ENCODE data around the gene RMRP. TPM values are rescaled to one million over a fixed set of nuclear protein-coding genes. Genes with fewer than 3 reads are reported as not detected.
A peak's percentile ranks its signal among the peaks of the same experiment; 100 is the strongest.

RMRP gene
- total RNA-seq, 1 donor from 2014 or later: 35,708 TPM

DNA sequence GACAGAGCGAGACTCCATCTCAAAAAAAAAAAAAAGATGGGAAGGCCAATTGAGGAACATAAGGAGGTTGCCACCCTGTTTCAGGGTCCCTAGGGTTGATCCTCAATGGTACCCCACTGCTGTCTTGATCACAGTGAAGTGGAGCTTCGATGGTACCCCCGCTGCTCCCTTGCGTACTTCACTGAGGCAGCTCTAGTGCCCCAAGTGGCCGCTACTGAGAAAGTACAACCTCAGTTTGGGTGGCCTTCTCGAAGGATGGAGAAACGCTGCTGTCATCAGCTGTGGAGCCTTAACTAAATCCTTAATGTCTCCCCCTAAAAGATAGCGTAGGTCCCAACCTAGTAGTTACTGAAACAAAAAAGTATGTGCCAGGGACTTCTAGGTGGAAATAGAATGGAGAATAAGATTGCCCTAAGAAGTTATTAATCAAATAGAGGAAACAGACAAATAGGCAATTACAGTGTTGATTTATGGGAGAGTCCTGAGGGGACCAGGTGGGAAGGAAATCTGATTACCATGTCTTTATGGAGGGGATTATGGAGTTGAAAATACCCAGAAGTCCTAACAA, 46.5 kb downstream of the RMRP start:
- no peak overlapping the region for H3K27ac Mint-ChIP-seq (ENCODE audit: unreplicated experiment)
- peaks cover 2% of the 10 kb centered on the region for H3K4me1 Mint-ChIP-seq (ENCODE audit: low read depth, unreplicated experiment)
- peaks cover 5% of the 10 kb centered on the region for H3K9me3 Mint-ChIP-seq (ENCODE audit: unreplicated experiment)
- peak; percentile 67 for DNase-seq
- TF ChIP-seq, protein P1, sequence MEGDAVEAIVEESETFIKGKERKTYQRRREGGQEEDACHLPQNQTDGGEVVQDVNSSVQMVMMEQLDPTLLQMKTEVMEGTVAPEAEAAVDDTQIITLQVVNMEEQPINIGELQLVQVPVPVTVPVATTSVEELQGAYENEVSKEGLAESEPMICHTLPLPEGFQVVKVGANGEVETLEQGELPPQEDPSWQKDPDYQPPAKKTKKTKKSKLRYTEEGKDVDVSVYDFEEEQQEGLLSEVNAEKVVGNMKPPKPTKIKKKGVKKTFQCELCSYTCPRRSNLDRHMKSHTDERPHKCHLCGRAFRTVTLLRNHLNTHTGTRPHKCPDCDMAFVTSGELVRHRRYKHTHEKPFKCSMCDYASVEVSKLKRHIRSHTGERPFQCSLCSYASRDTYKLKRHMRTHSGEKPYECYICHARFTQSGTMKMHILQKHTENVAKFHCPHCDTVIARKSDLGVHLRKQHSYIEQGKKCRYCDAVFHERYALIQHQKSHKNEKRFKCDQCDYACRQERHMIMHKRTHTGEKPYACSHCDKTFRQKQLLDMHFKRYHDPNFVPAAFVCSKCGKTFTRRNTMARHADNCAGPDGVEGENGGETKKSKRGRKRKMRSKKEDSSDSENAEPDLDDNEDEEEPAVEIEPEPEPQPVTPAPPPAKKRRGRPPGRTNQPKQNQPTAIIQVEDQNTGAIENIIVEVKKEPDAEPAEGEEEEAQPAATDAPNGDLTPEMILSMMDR (IDR thresholded peaks at IDR 0.05; ENCODE audit: partially characterized antibody, unreplicated experiment): peak; percentile 50
- H3K4me3 Mint-ChIP-seq (ENCODE audit: unreplicated experiment): no peak overlapping the region
- H3K27me3 Mint-ChIP-seq (ENCODE audit: unreplicated experiment): peaks cover 13% of the 10 kb centered on the region
- H3K36me3 Mint-ChIP-seq (ENCODE audit: unreplicated experiment): peaks cover 6% of the 10 kb centered on the region

DNA sequence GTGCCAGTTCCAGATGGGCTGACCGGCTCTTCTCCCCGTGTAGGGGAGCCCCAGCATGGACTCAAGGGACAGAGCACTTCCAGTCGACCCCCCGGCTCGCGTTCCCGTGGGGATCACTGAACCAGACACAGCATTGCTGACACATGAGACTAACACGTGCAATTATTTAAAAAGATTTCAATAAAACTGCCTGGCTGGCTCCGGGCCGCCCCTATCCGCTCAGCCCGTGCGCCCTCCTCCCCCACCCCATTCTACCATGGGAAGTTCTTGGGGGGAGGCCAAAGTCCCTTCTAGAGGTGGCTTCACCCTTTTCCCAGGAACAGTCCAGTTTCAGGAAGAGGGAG, 48.0 kb downstream of the RMRP start:
- no peak overlapping the region for H3K4me3 Mint-ChIP-seq (ENCODE audit: unreplicated experiment)
- no peak overlapping the region for H3K27ac Mint-ChIP-seq (ENCODE audit: unreplicated experiment)
- DNase-seq: no peak
- peaks cover 9% of the 10 kb centered on the region for H3K27me3 Mint-ChIP-seq (ENCODE audit: unreplicated experiment)
- H3K36me3 Mint-ChIP-seq (ENCODE audit: unreplicated experiment): no peaks in the 10 kb centered on the region
- peaks cover 3% of the 10 kb centered on the region for H3K9me3 Mint-ChIP-seq (ENCODE audit: unreplicated experiment)
- no peaks in the 10 kb centered on the region for H3K4me1 Mint-ChIP-seq (ENCODE audit: low read depth, unreplicated experiment)
- TF ChIP-seq, protein P1 (IDR thresholded peaks at IDR 0.05; ENCODE audit: partially characterized antibody, unreplicated experiment): no peak

DNA sequence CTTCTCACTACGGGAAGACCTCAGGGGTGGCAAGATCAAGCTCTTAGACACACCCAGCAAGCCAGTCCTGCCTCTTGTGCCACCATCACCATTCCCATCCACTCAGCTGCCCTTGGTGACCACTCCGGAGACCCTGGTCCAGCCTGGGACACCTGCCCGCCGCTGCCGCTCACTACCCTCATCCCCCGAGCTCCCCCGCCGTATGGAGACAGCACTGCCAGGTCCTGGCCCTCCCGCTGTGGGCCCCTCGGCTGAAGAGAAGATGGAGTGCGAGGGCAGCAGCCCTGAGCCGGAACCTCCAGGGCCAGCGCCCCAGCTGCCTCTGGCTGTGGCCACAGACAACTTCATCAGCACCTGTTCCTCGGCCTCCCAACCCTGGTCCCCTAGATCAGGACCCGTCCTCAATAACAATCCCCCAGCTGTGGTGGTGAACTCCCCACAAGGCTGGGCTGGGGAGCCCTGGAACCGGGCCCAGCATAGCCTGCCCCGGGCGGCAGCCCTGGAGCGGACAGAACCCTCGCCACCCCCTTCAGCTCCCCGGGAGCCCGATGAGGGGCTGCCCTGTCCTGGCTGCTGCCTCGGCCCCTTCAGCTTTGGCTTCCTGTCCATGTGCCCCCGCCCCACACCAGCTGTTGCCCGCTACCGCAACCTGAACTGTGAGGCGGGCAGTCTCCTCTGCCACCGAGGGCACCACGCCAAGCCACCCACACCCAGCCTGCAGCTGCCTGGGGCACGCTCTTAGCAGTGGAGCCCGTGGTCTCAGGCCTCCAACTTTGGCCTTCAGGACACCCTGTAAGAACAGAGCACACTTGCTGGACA, 48.6 kb downstream of the RMRP start:
- TF ChIP-seq, protein P1 (IDR thresholded peaks at IDR 0.05; ENCODE audit: partially characterized antibody, unreplicated experiment): no peak
- Mint-ChIP-seq H3K9me3 (ENCODE audit: unreplicated experiment) (peaks cover 6% of the 10 kb centered on the region), H3K36me3 (ENCODE audit: unreplicated experiment) (no peaks in the 10 kb centered on the region), H3K27me3 (ENCODE audit: unreplicated experiment) (peaks cover 9% of the 10 kb centered on the region), H3K27ac (ENCODE audit: unreplicated experiment) (no peak overlapping the region), H3K4me3 (ENCODE audit: unreplicated experiment) (no peak overlapping the region), H3K4me1 (ENCODE audit: low read depth, unreplicated experiment) (no peaks in the 10 kb centered on the region)
- DNase-seq: no peak

DNA sequence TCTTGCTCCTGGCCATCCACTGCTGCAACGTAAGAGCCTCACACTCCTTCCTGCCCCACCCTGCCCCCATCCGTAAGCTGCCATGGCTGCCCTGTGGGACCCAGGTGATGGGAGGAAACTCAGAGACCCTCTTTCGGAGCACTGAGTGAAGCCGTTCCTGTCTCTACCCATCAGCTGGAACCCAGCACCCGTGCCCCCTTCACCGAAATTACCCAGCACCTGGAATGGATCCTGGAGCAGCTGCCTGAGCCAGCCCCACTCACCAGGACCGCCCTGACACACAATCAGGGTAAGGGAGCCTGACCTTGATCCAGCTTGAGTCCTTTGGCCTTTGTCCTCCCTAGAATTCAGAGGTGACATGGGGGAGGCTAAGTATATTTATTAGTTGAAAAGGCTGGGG, 49.6 kb downstream of the RMRP start:
- peaks cover 10% of the 10 kb centered on the region for H3K9me3 Mint-ChIP-seq (ENCODE audit: unreplicated experiment)
- no peak overlapping the region for H3K4me3 Mint-ChIP-seq (ENCODE audit: unreplicated experiment)
- peaks cover 8% of the 10 kb centered on the region for H3K27me3 Mint-ChIP-seq (ENCODE audit: unreplicated experiment)
- no peaks in the 10 kb centered on the region for H3K36me3 Mint-ChIP-seq (ENCODE audit: unreplicated experiment)
- H3K27ac Mint-ChIP-seq (ENCODE audit: unreplicated experiment): no peak overlapping the region
- H3K4me1 Mint-ChIP-seq (ENCODE audit: low read depth, unreplicated experiment): peaks cover 2% of the 10 kb centered on the region
- DNase-seq: no peak
- TF ChIP-seq, protein P1 (IDR thresholded peaks at IDR 0.05; ENCODE audit: partially characterized antibody, unreplicated experiment): no peak

Small RNA genes within 50 kb of the gene (microRNA-seq; reads per million reads assigned to microRNA genes)
- gene MIR4667 (ENCODE audit: unreplicated experiment): 3.7 reads per million, percentile 27 among the genes with 10 or more reads in this experiment

Other genes with a start within 250 kb of the RMRP start
- 84.4 TPM for gene RUSC2, start 167.9 kb downstream of the RMRP start, total RNA-seq (ENCODE audit: unreplicated experiment)
- 28.7 TPM for gene TESK1, start 52.8 kb downstream of the RMRP start, total RNA-seq (ENCODE audit: unreplicated experiment)
- 4.9 TPM for gene CD72, start 39.6 kb downstream of the RMRP start, total RNA-seq (ENCODE audit: unreplicated experiment)
- 3.4 TPM for gene SIT1, start 7.1 kb downstream of the RMRP start, total RNA-seq (ENCODE audit: unreplicated experiment)
- 32.5 TPM for gene CCDC107, start 273 bp upstream of the RMRP start, total RNA-seq (ENCODE audit: unreplicated experiment)
- gene ARHGEF39, start 7.2 kb upstream of the RMRP start, total RNA-seq (ENCODE audit: unreplicated experiment): 2.6 TPM
- gene CA9, start 15.9 kb upstream of the RMRP start, total RNA-seq (ENCODE audit: unreplicated experiment): not detected
- 188 TPM for gene TPM2, start 31.9 kb upstream of the RMRP start, total RNA-seq (ENCODE audit: unreplicated experiment)
- 56.2 TPM for gene TLN1, start 74.2 kb upstream of the RMRP start, total RNA-seq (ENCODE audit: unreplicated experiment)
- 32.0 TPM for gene CREB3, start 74.6 kb upstream of the RMRP start, total RNA-seq (ENCODE audit: unreplicated experiment)
- 287 TPM for gene GBA2, start 91.2 kb upstream of the RMRP start, total RNA-seq (ENCODE audit: unreplicated experiment)
- gene RGP1, start 91.3 kb upstream of the RMRP start, total RNA-seq (ENCODE audit: unreplicated experiment): 44.0 TPM
- not detected for gene MSMP, start 96.3 kb upstream of the RMRP start, total RNA-seq (ENCODE audit: unreplicated experiment)
- gene NPR2, start 133.6 kb upstream of the RMRP start, total RNA-seq (ENCODE audit: unreplicated experiment): 357 TPM
- gene SPAG8, start 154.2 kb upstream of the RMRP start, total RNA-seq (ENCODE audit: unreplicated experiment): not detected
- gene HINT2, start 157.0 kb upstream of the RMRP start, total RNA-seq (ENCODE audit: unreplicated experiment): 48.1 TPM
- not detected for gene FAM221B, start 170.7 kb upstream of the RMRP start, total RNA-seq (ENCODE audit: unreplicated experiment)
- 44.4 TPM for gene TMEM8B, start 171.2 kb upstream of the RMRP start, total RNA-seq (ENCODE audit: unreplicated experiment)
- gene OR13J1, start 212.4 kb upstream of the RMRP start, total RNA-seq (ENCODE audit: unreplicated experiment): not detected
- gene HRCT1, start 248.2 kb upstream of the RMRP start, total RNA-seq (ENCODE audit: unreplicated experiment): not detected

Data from glutamatergic neuron (in vitro differentiated cells).